HG03460 (cell line): ENCODE data around the gene CYTH3.

ENCODE experiments used
- ATAC-seq: cut with Tn5 transposase; IDR thresholded peaks from one replicate; pipeline ENCODE4 v1.9.1; 2021; ENCODE audit not compliant: unreplicated experiment

Gene CYTH3

DNA sequence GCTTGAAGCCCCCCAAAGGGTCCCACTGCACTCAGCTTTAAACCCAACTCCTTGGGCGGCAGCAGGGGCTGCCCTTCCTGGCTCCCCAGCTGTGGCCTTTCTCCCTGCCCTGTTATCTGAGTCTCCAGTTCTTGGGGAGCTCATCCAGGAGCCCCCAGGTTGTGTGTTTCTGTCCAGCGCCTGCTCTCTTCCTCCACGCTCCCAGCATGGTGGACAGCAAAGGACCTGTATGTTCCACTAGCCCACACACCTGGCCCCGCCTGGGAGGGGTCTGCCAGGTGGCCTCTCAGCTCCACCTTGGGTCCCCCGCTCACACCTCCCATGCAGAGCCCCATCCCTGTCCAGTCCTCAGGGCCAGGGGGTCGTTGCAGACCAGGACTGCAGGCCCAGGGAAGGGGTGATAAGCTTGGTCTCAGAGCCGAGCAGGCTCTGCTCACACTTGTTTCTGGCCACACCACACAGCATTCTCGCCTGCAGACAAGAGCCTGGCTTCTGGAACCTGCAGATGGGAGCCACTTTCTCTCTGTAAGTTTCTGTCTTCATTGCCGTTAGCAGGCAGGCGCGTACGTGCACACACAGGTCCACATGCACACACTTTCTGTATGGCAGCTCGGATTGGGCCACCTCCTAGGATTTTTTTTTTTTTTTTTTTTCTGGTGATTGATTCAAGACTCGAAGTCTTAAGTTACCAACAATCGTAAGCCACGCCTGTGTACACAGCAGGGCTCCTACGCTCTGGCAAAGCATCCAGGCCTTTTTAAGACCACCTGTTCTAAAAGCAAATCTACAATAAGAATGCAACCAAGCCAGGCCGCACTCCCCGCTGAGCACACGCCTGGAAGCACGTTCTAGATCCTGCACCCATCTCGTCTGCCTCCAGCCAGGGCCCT lies 104.6 kb downstream of the CYTH3 start:
- no peak for ATAC-seq

- no peak for ATAC-seq
Measured at GRCh38 chr7:6167004-6167551, 105.3 kb downstream of the CYTH3 start.

- no peak for ATAC-seq
Measured at GRCh38 chr7:6166443-6166891, 106.0 kb downstream of the CYTH3 start.

- ATAC-seq, result no peak
Measured at GRCh38 chr7:6165521-6166320, 106.7 kb downstream of the CYTH3 start.

DNA sequence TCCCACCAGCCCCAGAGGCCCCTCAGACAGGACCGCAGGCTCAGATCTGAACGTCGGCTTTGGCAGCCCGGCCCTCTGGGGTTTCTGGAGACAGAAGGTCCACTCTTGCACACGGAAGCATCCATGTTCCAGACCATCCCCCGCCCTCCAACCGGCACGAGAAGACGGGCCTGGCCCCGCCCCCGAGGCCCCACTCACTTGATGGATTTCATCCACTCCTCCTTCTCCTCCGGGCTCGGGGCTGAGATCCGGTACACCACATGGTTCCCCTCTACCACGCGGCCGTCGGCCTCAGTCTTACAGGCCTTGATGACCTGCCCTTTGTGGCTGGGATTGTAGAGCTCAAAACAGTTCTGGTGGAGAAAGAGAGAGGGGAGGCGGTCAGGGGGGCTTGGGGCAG lies 107.3 kb downstream of the CYTH3 start:
- no peak for ATAC-seq

- no peak for ATAC-seq
Measured at GRCh38 chr7:6164491-6164890, 107.9 kb downstream of the CYTH3 start.

DNA sequence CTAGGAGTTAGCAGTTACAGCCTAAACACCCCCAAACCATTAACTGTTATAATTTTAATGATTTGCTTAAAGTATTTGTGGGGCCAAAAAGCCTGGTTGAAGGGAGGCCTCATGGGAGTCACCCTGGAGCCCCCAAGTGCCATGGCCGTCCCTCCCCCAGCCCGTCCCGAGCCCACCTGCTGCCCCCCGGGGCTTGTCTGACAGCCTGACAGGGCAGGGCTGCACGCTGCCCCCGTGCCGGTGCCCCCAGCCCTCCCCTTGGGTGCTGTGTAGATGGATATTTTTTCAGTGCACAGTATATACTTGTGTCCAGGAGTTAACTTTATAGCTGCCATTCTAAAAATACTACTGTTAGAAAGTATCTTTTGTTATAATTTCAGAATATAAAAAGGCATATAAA lies 108.4 kb downstream of the CYTH3 start:
- ATAC-seq, result no peak

- ATAC-seq, result no peak
Measured at GRCh38 chr7:6163402-6163801, 109.0 kb downstream of the CYTH3 start.

- no peak for ATAC-seq
Measured at GRCh38 chr7:6162650-6163366, 109.6 kb downstream of the CYTH3 start.

DNA sequence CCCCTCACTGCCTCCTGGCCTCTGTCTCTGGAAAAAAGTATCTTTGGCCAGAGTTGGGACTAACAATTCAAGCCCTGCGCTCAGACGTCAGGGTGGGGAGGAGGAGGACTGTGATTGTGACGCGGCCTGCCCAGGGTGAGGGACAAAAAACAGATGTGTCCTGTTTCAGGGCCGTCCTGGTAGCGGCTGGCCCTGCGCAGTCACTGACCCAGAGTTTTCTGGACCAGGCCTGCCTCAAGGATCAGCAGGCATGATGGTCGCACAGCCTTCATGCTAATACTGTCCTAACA lies 110.1 kb downstream of the CYTH3 start:
- no peak for ATAC-seq

DNA sequence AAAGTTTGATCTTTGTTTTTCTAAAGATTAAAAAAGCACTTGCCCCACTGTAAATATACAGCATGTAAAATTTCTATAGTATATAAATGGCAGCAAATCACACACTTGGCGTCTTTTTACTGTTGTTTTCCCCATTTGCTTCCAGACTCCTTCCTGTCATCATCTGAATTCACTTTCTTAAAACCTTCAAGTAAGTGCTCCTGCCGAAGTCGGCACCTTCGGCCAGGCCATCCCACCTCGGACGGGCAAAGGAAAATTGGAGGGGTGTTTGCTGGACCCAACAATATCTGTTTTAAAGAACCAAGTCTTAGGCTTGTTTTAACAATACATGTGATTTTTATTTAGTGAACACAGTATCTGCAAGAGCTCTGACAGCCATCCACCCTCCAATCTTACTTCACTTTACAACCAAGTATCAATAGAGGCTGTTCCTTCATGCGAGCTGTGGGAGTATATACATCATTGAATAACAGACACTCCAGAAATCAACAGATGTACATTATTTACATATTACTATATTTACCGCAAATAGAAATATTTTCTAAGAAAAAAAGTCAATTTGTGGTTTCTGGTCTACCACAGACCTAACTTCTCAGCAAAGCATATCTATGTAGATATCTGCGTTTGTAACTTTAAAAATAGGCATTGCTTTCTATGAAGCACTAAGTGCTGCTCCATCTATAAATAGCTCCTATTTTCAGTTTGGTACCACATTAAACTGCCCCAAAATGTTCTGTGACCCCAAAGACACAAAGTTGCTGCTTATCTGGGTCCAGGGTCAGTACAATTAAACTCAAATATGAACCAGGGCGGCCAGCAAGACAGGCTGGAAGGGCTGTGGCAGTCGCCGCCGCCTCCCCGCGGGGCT lies 110.7 kb downstream of the CYTH3 start:
- no peak for ATAC-seq

DNA sequence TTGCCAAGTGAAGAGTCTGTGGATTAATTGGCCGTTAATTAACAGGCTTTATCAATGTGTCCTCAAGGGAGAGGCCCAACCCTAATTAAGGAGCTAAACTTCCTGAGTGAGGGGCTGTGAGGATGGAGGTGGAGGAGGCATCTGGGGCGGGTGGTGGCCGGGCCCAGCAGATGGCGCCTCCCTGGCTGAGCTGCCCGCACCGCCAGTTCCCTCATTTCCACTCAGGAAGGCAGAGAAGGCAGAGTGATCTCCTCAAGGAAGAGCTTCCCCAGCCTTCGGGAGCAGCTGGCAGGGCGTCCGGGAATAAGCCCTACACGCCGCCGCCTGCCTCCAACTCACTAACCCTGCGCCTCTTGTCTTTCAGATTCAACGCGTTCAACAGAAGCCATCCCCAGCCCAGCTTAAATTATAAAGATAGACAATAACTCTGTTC lies 112.2 kb downstream of the CYTH3 start:
- no peak for ATAC-seq

GRCh38 chr7:6159524-6160031 lies 112.8 kb downstream of the CYTH3 start:
- ATAC-seq, result no peak

DNA sequence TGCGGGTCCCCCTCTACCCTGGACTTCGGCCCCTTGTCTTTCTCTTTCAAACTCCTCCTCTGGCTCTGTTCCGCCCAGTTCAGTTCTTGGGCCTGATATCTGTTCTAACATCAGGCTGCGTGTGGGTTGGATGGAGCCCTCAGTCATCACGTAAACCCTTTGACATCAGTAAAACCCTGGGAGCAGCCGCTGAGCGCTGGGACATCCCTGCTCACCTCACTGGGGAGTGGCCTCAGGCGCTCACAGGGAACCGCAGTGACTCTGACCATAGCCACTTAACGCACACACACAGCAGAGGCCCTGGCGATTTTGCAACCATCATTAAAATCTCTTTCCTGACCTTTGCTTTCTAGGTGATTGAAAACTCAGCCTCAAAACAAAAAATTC lies 113.3 kb downstream of the CYTH3 start:
- no peak for ATAC-seq

DNA sequence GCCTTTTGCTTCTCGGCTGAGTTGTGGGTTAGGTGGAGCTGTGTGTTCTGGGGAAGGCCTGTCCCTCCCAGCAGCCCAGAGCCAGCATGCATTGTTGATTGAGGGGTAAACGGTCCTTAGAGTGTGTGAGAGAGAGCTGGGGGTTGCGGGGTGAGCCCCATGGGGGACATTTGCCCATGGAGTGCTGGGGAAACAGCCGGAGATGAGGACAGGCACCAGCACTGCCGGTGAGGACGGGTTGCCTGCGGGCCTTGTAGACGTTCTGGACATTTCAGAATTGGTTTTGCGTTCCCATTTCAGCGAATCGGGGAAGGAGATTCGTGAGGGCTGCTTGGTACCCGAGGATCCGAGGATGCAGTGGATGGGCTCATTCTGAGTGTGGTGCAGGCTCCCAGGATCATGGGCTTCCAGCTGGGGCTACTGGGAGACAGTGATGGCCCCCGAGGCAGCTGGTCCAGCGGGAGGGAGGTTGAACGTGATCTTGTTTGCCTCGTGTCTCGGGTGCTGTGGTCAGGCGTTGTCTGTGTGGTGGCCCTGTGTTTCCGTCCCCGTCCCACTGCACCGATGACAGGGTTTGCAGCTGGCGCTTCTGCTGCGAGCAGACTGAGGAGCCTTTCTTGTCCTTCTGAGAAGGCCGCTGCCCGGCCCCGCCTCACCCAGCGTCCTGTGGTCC lies 113.9 kb downstream of the CYTH3 start:
- ATAC-seq, result no peak

DNA sequence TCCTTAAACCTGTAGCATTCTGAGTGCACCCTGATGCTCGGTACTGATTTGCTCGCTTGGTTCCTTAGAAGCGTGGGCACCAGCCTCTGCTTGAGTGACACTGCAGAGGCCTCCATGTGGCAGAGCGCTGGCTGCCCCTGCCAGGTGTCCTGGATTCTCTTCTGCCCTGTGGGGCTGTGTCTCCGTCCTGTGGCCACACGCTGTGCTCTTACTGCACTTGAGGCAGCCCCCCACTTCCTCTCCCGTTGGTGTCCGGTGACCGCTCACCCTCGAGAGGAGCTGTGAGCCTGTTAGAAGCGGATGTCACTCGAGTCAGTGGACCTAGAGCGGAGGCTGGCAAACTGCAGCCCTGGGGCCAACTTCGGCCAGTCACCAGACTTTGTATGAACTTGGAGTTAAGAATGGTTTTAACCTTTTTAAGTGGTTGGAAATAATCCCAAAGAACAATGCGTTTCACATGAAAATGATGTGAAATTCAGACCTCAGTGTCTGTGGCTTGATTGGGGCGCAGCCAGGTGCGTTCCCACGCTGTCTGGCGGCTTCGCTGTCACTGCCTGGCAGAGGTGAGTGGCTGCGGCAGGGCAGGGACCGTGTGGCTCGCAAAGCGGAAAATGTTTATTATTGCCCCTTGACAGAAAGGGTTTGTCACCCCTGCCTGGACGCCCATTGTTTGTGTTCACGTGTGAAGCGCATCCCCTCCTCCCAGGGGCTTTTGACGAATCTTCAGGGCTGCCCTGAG lies 114.6 kb downstream of the CYTH3 start:
- ATAC-seq, result no peak

DNA sequence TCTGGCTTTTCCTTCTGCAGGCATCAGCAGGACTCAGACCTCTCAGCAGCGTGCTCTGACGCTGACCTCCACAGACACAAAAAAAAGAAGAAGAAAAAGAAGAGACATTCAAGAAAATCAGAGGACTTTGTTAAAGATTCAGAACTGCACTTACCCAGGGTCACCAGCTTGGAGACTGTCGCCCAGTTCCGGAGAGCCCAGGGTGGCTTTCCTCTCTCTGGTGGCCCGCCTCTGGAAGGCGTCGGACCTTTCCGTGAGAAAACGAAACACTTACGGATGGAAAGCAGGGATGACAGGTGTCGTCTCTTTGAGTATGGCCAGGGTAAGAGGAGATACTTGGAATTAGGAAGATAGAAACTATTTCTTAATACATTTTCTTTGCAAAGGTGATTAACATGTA lies 115.7 kb downstream of the CYTH3 start:
- no peak for ATAC-seq

- no peak for ATAC-seq
Measured at GRCh38 chr7:6155596-6155995, 116.8 kb downstream of the CYTH3 start.
